Posterior vena cava (tissue), 2 donors: ENCODE data around the gene RPRD2. TPM values are rescaled to one million over a fixed set of nuclear protein-coding genes. Genes with fewer than 3 reads are reported as not detected.
A peak's percentile ranks its signal among the peaks of the same experiment; 100 is the strongest.

Experiments
- DNase-seq: peaks from one replicate; pipeline ENCODE4 v3.0.0-alpha.2; 2020; ENCODE audit warnings: low spot score
- intact Hi-C, 2 donors: fragments of 100-400 bp; cut with DNase I; formaldehyde crosslinking; loops; one replicate each; pipeline versions ENCODE4 v1.14.1 to v1.14.2; 2022 to 2023
- microRNA-seq, 2 donors: library from miRNA; unstranded; fragments of <30 nt; microRNA quantifications; one replicate each; pipeline ENCODE4 v1.2.0, GENCODE V29; 2020 to 2021; ENCODE audit warnings: borderline microRNAs expressed in 2 of 2
- total RNA-seq, 2 donors: library from RNA; stranded (reverse); fragmentation: NEBNext Ultra II Directional; extraction: Animal tissue kit (Norgen Biotek cat#: 25700); gene quantifications; one replicate each; pipeline ENCODE4 v1.2.1, GENCODE V29; 2021
- donor health status: DM: yes; HTN: yes; CAD: no.
- donor health status: DM: yes; HTN: yes; CAD: no.

RPRD2 gene
- total RNA-seq, 2 donors from 2014 or later, result 22.4 to 26.2 TPM

GRCh38 chr1:150507912-150508864 lies 144.2 kb downstream of the RPRD2 start, which contains the start of gene ECM1:
ECM1 (plus strand) TSS chr1:150508109; CDS start chr1:150508210, 101 bp downstream.
- intact Hi-C loops, result no loop called here
- peak; percentile 83 for DNase-seq

- peak; percentile 58 for DNase-seq
- intact Hi-C loops, result no loop called here
Measured at GRCh38 chr1:150508982-150509381, 145.0 kb downstream of the RPRD2 start.

- intact Hi-C loops, result no loop called here
- DNase-seq, result peak; percentile 73
Measured at GRCh38 chr1:150511551-150511950, 147.6 kb downstream of the RPRD2 start.

- DNase-seq, result peak; percentile 68
- intact Hi-C loops, result no loop called here
Measured at GRCh38 chr1:150511985-150512660, 148.2 kb downstream of the RPRD2 start.

- no peak for DNase-seq
- intact Hi-C loops, result no loop called here
Measured at GRCh38 chr1:150512846-150513245, 148.9 kb downstream of the RPRD2 start.

- peak; percentile 64 for DNase-seq
- intact Hi-C loops, result no loop called here
Measured at GRCh38 chr1:150513351-150513791, 149.4 kb downstream of the RPRD2 start.

- intact Hi-C loops, result no loop called here
Measured at GRCh38 chr1:150514260-150514659, 150.3 kb downstream of the RPRD2 start.

GRCh38 chr1:150514913-150515327 lies 151.0 kb downstream of the RPRD2 start:
- intact Hi-C loops, result no loop called here

More at GRCh38 chr1:150514260-150514659, 150.3 kb downstream of the RPRD2 start:
- DNase-seq, result no peak

GRCh38 chr1:150515328-150516049 lies 151.5 kb downstream of the RPRD2 start, which contains the start of gene FALEC:
FALEC (plus strand) TSS chr1:150515752.
- DNase-seq, result peak; percentile 99
- intact Hi-C loops, result no loop called here

More at GRCh38 chr1:150514913-150515327, 151.0 kb downstream of the RPRD2 start:
- no peak for DNase-seq

- DNase-seq, result no peak
- intact Hi-C loops, result no loop called here
Measured at GRCh38 chr1:150516050-150516591, 152.2 kb downstream of the RPRD2 start.

- no peak for DNase-seq
- intact Hi-C loops, result no loop called here
Measured at GRCh38 chr1:150516616-150517015, 152.7 kb downstream of the RPRD2 start.

- no peak for DNase-seq
- intact Hi-C loops, result no loop called here
Measured at GRCh38 chr1:150521196-150521968, 157.4 kb downstream of the RPRD2 start.

- intact Hi-C loops, result no loop called here
- DNase-seq, result no peak
Measured at GRCh38 chr1:150525348-150525747, 161.4 kb downstream of the RPRD2 start.

Small RNAs within 50 kb of the gene (microRNA-seq; reads per million reads assigned to microRNA genes)
- gene MIR6878, result 0 reads per million in 2 donors

Other genes starting within 250 kb of the RPRD2 start
- gene PLEKHO1, start 214.2 kb upstream of the RPRD2 start, total RNA-seq, result 100 to 1,000 TPM in 1 of 2 donors, 10 to 100 TPM in 1; 55.6 to 103 TPM
- gene ANP32E, start 128.0 kb upstream of the RPRD2 start, total RNA-seq, result 10 to 100 TPM; 28.0 to 36.6 TPM
- not detected for gene CA14, start 106.4 kb upstream of the RPRD2 start, total RNA-seq
- 10 to 100 TPM; 56.2 to 68.1 TPM for gene APH1A, start 95.1 kb upstream of the RPRD2 start, total RNA-seq
- gene C1orf54, start 91.4 kb upstream of the RPRD2 start, total RNA-seq, result 10 to 100 TPM; 39.3 to 44.2 TPM
- gene CIART, start 81.6 kb upstream of the RPRD2 start, total RNA-seq, result 1 to 10 TPM; 6.7 to 9.1 TPM
- 10 to 100 TPM; 40.6 to 49.4 TPM for gene MRPS21, start 70.3 kb upstream of the RPRD2 start, total RNA-seq
- 10 to 100 TPM; 32.4 to 39.3 TPM for gene PRPF3, start 42.6 kb upstream of the RPRD2 start, total RNA-seq
- gene TARS2, start 123.3 kb downstream of the RPRD2 start, total RNA-seq, result 10 to 100 TPM; 10.7 to 16.0 TPM
- 10 to 100 TPM; 51.9 to 78.0 TPM for gene ECM1, start 144.0 kb downstream of the RPRD2 start, total RNA-seq
- not detected for gene FALEC, start 151.6 kb downstream of the RPRD2 start, total RNA-seq
- 10 to 100 TPM; 79.6 to 99.6 TPM for gene ADAMTSL4, start 185.3 kb downstream of the RPRD2 start, total RNA-seq
- gene MCL1, start 215.5 kb downstream of the RPRD2 start, total RNA-seq, result 100 to 1,000 TPM; 210 to 267 TPM